HEK293 (cell line): ENCODE results near the gene UBE2D3.

Experiments
- BCL11B ChIP-seq: fragments of 450-650 bp; formaldehyde crosslinking; IDR thresholded peaks from 2 replicates; pipeline ENCODE4 v1.5.1; 2016; ENCODE audit warnings: low read depth, missing biosample characterization, missing genetic modification characterization
- GLI4 ChIP-seq: fragments of 450-650 bp; formaldehyde crosslinking; IDR thresholded peaks from 2 replicates; pipeline ENCODE4 v1.5.1; 2016; ENCODE audit warnings: missing biosample characterization, missing genetic modification characterization
- GLIS2 ChIP-seq: fragments of 450-650 bp; formaldehyde crosslinking; IDR thresholded peaks from 2 replicates; pipeline ENCODE4 v1.5.1; 2016; ENCODE audit warnings: missing biosample characterization, missing genetic modification characterization
- MYNN ChIP-seq: fragments of 450-650 bp; formaldehyde crosslinking; IDR thresholded peaks from 2 replicates; pipeline ENCODE4 v1.5.1; 2016; ENCODE audit warnings: missing biosample characterization, missing genetic modification characterization, borderline replicate concordance
- SCRT1 ChIP-seq: fragments of 450-650 bp; formaldehyde crosslinking; IDR thresholded peaks from 2 replicates; pipeline ENCODE4 v1.5.1; 2016; ENCODE audit warnings: missing biosample characterization, missing genetic modification characterization, borderline replicate concordance
- TCF7L2 ChIP-seq: IDR thresholded peaks from 2 replicates; pipeline ENCODE4 v1.6.1; 2011; ENCODE audit warnings: low read depth, mild to moderate bottlenecking, inconsistent platforms, low read length, moderate library complexity, borderline replicate concordance
- ZNF10 ChIP-seq: fragments of 450-650 bp; formaldehyde crosslinking; IDR thresholded peaks from 2 replicates; pipeline ENCODE4 v1.5.1; 2017; ENCODE audit warnings: missing biosample characterization, missing genetic modification characterization
- ZNF132 ChIP-seq: fragments of 450-650 bp; formaldehyde crosslinking; IDR thresholded peaks from 2 replicates; pipeline ENCODE4 v1.5.1; 2017; ENCODE audit warnings: missing biosample characterization, missing genetic modification characterization, borderline replicate concordance
- ZNF140 ChIP-seq: fragments of 450-650 bp; formaldehyde crosslinking; IDR thresholded peaks from 2 replicates; pipeline ENCODE4 v1.5.1; 2016; ENCODE audit warnings: missing biosample characterization, missing genetic modification characterization
- ZNF311 ChIP-seq: fragments of 450-650 bp; formaldehyde crosslinking; IDR thresholded peaks from 2 replicates; pipeline ENCODE4 v1.5.1; 2017; ENCODE audit warnings: missing biosample characterization, missing genetic modification characterization, borderline replicate concordance
- ZNF335 ChIP-seq: fragments of 450-650 bp; formaldehyde crosslinking; conservative IDR thresholded peaks from 2 replicates; pipeline ENCODE4 v1.5.1; 2016; ENCODE audit warnings: missing biosample characterization, missing genetic modification characterization
- ZNF426 ChIP-seq: fragments of 450-650 bp; formaldehyde crosslinking; IDR thresholded peaks from 2 replicates; pipeline ENCODE4 v1.5.1; 2017; ENCODE audit warnings: missing biosample characterization, missing genetic modification characterization, mild to moderate bottlenecking, inconsistent platforms, moderate library complexity
- ZNF433 ChIP-seq: fragments of 450-650 bp; formaldehyde crosslinking; IDR thresholded peaks from 2 replicates; pipeline ENCODE4 v1.5.1; 2016; ENCODE audit warnings: missing biosample characterization, missing genetic modification characterization, low read depth
- ZNF501 ChIP-seq: fragments of 450-650 bp; formaldehyde crosslinking; IDR thresholded peaks from 2 replicates; pipeline ENCODE4 v1.5.1; 2016; ENCODE audit warnings: missing biosample characterization, missing genetic modification characterization
- ZNF530 ChIP-seq: fragments of 450-650 bp; formaldehyde crosslinking; IDR thresholded peaks from 2 replicates; pipeline ENCODE4 v1.5.1; 2016; ENCODE audit warnings: low read depth, missing biosample characterization, missing genetic modification characterization
- ZSCAN30 ChIP-seq: fragments of 450-650 bp; IDR thresholded peaks from 2 replicates; pipeline ENCODE4 v1.5.1; 2018; ENCODE audit warnings: missing biosample characterization, mild to moderate bottlenecking, missing genetic modification characterization, moderate library complexity
- TF ChIP-seq, protein P1 (sequence below): fragments of 450-650 bp; formaldehyde crosslinking; IDR thresholded peaks from 2 replicates; pipeline ENCODE4 v1.5.1; 2016; ENCODE audit warnings: missing biosample characterization, missing genetic modification characterization, low read depth
- TF ChIP-seq, protein P2 (sequence below): fragments of 450-650 bp; formaldehyde crosslinking; IDR thresholded peaks from 2 replicates; pipeline ENCODE4 v1.5.0; 2017; ENCODE audit warnings: missing biosample characterization, missing genetic modification characterization, borderline replicate concordance
- TF ChIP-seq, protein P3 (sequence below): fragments of 450-650 bp; formaldehyde crosslinking; IDR thresholded peaks from 2 replicates; pipeline ENCODE4 v1.5.1; 2016; ENCODE audit warnings: missing biosample characterization, missing genetic modification characterization
- TF ChIP-seq, protein P4 (sequence below): fragments of 450-650 bp; formaldehyde crosslinking; IDR thresholded peaks from 2 replicates; pipeline ENCODE4 v1.5.1; 2016; ENCODE audit warnings: missing biosample characterization, missing genetic modification characterization
- TF ChIP-seq, protein P5 (sequence below): fragments of 450-650 bp; formaldehyde crosslinking; IDR thresholded peaks from 2 replicates; pipeline ENCODE4 v1.5.1; 2016; ENCODE audit warnings: missing biosample characterization, missing genetic modification characterization
- TF ChIP-seq, protein P6 (sequence below): fragments of 450-650 bp; formaldehyde crosslinking; optimal IDR thresholded peaks from 2 replicates; pipeline ENCODE3; 2016; ENCODE audit warnings: missing biosample characterization, mild to moderate bottlenecking, missing genetic modification characterization
- TF ChIP-seq, protein P7 (sequence below): fragments of 450-650 bp; formaldehyde crosslinking; IDR thresholded peaks from 2 replicates; pipeline ENCODE4 v1.5.1; 2016; ENCODE audit warnings: missing biosample characterization, missing genetic modification characterization

UBE2D3 gene

DNA sequence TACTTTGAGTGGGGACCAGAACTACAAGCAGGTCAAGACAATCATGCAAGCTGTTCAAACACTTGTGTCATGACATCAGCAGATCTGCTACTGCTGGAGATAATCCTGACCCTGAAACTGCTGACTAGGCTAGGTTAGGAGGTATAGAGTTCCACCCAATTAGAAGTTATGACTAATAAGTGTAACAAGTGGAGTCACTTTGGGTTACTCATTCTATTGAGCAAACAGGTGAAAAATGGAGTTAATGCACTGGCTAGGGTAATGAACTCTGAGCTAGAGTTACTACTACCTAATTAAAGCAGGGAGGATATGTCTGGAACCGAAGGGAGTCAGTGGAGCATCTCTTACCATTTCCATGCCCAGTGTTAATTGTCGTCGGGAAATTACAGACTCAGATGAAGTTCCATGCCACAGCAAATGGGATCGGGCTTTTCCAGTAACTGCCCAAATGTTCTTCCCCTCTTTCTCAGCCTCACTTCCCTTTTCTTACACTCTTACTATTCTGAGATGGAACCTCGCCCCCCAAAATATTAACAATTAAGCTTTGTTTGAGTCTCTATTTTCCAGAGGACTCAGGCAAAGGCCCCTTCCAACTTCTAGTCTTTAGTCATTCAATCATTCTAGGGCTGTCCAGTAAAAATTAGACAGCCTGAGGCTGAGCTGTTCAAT, 46.7 kb downstream of the UBE2D3 start (continued):
- TF ChIP-seq, protein P1, sequence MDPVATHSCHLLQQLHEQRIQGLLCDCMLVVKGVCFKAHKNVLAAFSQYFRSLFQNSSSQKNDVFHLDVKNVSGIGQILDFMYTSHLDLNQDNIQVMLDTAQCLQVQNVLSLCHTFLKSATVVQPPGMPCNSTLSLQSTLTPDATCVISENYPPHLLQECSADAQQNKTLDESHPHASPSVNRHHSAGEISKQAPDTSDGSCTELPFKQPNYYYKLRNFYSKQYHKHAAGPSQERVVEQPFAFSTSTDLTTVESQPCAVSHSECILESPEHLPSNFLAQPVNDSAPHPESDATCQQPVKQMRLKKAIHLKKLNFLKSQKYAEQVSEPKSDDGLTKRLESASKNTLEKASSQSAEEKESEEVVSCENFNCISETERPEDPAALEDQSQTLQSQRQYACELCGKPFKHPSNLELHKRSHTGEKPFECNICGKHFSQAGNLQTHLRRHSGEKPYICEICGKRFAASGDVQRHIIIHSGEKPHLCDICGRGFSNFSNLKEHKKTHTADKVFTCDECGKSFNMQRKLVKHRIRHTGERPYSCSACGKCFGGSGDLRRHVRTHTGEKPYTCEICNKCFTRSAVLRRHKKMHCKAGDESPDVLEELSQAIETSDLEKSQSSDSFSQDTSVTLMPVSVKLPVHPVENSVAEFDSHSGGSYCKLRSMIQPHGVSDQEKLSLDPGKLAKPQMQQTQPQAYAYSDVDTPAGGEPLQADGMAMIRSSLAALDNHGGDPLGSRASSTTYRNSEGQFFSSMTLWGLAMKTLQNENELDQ (tag by site-specific recombination): no peak
- TF ChIP-seq, protein P2, sequence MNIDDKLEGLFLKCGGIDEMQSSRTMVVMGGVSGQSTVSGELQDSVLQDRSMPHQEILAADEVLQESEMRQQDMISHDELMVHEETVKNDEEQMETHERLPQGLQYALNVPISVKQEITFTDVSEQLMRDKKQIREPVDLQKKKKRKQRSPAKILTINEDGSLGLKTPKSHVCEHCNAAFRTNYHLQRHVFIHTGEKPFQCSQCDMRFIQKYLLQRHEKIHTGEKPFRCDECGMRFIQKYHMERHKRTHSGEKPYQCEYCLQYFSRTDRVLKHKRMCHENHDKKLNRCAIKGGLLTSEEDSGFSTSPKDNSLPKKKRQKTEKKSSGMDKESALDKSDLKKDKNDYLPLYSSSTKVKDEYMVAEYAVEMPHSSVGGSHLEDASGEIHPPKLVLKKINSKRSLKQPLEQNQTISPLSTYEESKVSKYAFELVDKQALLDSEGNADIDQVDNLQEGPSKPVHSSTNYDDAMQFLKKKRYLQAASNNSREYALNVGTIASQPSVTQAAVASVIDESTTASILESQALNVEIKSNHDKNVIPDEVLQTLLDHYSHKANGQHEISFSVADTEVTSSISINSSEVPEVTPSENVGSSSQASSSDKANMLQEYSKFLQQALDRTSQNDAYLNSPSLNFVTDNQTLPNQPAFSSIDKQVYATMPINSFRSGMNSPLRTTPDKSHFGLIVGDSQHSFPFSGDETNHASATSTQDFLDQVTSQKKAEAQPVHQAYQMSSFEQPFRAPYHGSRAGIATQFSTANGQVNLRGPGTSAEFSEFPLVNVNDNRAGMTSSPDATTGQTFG (tag by site-specific recombination): no peak
- TF ChIP-seq ZNF132 (tag by site-specific recombination) (no peak), BCL11B (tag by site-specific recombination) (no peak), MYNN (tag by site-specific recombination) (no peak), ZNF335 (no peak; the same call in 1 of the 2 replicates), ZNF140 (tag by site-specific recombination) (no peak), ZSCAN30 (tag by site-specific recombination) (no peak), ZNF530 (tag by site-specific recombination) (no peak), ZNF426 (tag by site-specific recombination) (no peak), TCF7L2 (no peak), ZNF10 (tag by site-specific recombination) (peak; percentile 76), ZNF311 (tag by site-specific recombination) (no peak), ZNF501 (tag by site-specific recombination) (peak; percentile 69; the same call in 1 of the 2 replicates), ZNF433 (no peak), GLIS2 (tag by site-specific recombination) (no peak), SCRT1 (peak; percentile 97), GLI4 (tag by site-specific recombination) (no peak)
- TF ChIP-seq, protein P3, sequence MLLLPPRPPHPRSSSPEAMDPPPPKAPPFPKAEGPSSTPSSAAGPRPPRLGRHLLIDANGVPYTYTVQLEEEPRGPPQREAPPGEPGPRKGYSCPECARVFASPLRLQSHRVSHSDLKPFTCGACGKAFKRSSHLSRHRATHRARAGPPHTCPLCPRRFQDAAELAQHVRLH (tag by site-specific recombination): no peak
- TF ChIP-seq, protein P4, sequence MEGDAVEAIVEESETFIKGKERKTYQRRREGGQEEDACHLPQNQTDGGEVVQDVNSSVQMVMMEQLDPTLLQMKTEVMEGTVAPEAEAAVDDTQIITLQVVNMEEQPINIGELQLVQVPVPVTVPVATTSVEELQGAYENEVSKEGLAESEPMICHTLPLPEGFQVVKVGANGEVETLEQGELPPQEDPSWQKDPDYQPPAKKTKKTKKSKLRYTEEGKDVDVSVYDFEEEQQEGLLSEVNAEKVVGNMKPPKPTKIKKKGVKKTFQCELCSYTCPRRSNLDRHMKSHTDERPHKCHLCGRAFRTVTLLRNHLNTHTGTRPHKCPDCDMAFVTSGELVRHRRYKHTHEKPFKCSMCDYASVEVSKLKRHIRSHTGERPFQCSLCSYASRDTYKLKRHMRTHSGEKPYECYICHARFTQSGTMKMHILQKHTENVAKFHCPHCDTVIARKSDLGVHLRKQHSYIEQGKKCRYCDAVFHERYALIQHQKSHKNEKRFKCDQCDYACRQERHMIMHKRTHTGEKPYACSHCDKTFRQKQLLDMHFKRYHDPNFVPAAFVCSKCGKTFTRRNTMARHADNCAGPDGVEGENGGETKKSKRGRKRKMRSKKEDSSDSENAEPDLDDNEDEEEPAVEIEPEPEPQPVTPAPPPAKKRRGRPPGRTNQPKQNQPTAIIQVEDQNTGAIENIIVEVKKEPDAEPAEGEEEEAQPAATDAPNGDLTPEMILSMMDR (tag by site-specific recombination): no peak
- TF ChIP-seq, protein P5, sequence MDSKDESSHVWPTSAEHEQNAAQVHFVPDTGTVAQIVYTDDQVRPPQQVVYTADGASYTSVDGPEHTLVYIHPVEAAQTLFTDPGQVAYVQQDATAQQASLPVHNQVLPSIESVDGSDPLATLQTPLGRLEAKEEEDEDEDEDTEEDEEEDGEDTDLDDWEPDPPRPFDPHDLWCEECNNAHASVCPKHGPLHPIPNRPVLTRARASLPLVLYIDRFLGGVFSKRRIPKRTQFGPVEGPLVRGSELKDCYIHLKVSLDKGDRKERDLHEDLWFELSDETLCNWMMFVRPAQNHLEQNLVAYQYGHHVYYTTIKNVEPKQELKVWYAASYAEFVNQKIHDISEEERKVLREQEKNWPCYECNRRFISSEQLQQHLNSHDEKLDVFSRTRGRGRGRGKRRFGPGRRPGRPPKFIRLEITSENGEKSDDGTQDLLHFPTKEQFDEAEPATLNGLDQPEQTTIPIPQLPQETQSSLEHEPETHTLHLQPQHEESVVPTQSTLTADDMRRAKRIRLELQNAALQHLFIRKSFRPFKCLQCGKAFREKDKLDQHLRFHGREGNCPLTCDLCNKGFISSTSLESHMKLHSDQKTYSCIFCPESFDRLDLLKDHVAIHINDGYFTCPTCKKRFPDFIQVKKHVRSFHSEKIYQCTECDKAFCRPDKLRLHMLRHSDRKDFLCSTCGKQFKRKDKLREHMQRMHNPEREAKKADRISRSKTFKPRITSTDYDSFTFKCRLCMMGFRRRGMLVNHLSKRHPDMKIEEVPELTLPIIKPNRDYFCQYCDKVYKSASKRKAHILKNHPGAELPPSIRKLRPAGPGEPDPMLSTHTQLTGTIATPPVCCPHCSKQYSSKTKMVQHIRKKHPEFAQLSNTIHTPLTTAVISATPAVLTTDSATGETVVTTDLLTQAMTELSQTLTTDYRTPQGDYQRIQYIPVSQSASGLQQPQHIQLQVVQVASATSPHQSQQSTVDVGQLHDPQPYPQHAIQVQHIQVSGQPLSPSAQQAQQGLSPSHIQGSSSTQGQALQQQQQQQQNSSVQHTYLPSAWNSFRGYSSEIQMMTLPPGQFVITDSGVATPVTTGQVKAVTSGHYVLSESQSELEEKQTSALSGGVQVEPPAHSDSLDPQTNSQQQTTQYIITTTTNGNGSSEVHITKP (tag by site-specific recombination): peak; percentile 64
- TF ChIP-seq, protein P6, sequence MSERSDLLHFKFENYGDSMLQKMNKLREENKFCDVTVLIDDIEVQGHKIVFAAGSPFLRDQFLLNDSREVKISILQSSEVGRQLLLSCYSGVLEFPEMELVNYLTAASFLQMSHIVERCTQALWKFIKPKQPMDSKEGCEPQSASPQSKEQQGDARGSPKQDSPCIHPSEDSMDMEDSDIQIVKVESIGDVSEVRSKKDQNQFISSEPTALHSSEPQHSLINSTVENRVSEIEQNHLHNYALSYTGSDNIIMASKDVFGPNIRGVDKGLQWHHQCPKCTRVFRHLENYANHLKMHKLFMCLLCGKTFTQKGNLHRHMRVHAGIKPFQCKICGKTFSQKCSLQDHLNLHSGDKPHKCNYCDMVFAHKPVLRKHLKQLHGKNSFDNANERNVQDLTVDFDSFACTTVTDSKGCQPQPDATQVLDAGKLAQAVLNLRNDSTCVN (tag by site-specific recombination): no peak
- TF ChIP-seq, protein P7, sequence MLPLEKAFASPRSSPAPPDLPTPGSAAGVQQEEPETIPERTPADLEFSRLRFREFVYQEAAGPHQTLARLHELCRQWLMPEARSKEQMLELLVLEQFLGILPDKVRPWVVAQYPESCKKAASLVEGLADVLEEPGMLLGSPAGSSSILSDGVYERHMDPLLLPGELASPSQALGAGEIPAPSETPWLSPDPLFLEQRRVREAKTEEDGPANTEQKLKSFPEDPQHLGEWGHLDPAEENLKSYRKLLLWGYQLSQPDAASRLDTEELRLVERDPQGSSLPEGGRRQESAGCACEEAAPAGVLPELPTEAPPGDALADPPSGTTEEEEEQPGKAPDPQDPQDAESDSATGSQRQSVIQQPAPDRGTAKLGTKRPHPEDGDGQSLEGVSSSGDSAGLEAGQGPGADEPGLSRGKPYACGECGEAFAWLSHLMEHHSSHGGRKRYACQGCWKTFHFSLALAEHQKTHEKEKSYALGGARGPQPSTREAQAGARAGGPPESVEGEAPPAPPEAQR (tag by site-specific recombination): no peak
